ENCODE results near the gene ATP2C2. TPM values are rescaled to one million over a fixed set of nuclear protein-coding genes. Genes with fewer than 3 reads are reported as not detected.

Gene ATP2C2
- total and polyA plus RNA-seq, 2 of the 8 experiments (the other 6 are each of a cell fraction or from before 2014, with no cell fraction given) = 1.2 to 2.8 TPM

- TF ChIP-seq CHD7 (IDR thresholded peaks at IDR 0.05; ENCODE audit: insufficient replicate concordance, low read length) (no peak), CEBPB (IDR thresholded peaks at IDR 0.05; ENCODE audit: low read depth, low read length) (no peak), TAF1 (IDR thresholded peaks at IDR 0.05; ENCODE audit: low read depth, low read length) (no peak), CTCF (IDR thresholded peaks at IDR 0.05; ENCODE audit: control extremely low read depth in 1 of 3, insufficient read depth in 1 of 3, low read depth in 1 of 3, low read length in 3 of 3) (no peak), CHD1 (IDR thresholded peaks at IDR 0.05; ENCODE audit: low read depth, low read length) (no peak), SIX5 (IDR thresholded peaks at IDR 0.05; ENCODE audit: low read depth, low read length) (no peak), TEAD4 (IDR thresholded peaks at IDR 0.05; ENCODE audit: low read depth, low read length) (no peak), FOSL1 (IDR thresholded peaks at IDR 0.05; ENCODE audit: insufficient read depth, low read depth, low read length) (no peak)
Measured at GRCh38 chr16:84438971-84439696, 70.8 kb downstream of the ATP2C2 start (continued).

All from H1 (cell line).